Measurements from ENCODE around the gene APOBEC3F. TPM values are rescaled to one million over a fixed set of nuclear protein-coding genes. Genes with fewer than 3 reads are reported as not detected.
"Not testable (repeated sequence)": the region's sequence is repeated elsewhere in the genome, so short reads cannot be mapped to it uniquely, and the experiment has no call there.

The APOBEC3F gene
- total RNA-seq: 10 to 100 TPM; 16.2 to 24.2 TPM
- 4.5 TPM for polyA plus RNA-seq (2013, experiment 1 of 2)
- 4.5 TPM for polyA plus RNA-seq (2013, experiment 2 of 2)
- long read RNA-seq, experiment 1, partial matches to known transcripts: 2 of 6 reads
- long read RNA-seq, experiment 1, other reads (novel, unspliced or antisense): 1 of 6 reads
- long read RNA-seq, experiment 2, transcript APOBEC3F-201 (7 exons, 2,694 nt): major isoform, 26 of 47 reads
- long read RNA-seq, experiment 2, partial matches to known transcripts: 5 of 47 reads
- long read RNA-seq, experiment 2, other reads (novel, unspliced or antisense): 13 of 47 reads
- long read RNA-seq, experiment 3, transcript APOBEC3F-201 (7 exons, 2,694 nt): major isoform, 10 of 21 reads
- long read RNA-seq, experiment 3, partial matches to known transcripts: 5 of 21 reads
- long read RNA-seq, experiment 3, other reads (novel, unspliced or antisense): 5 of 21 reads
- long read RNA-seq, experiment 4, partial matches to known transcripts: 2 of 6 reads
- long read RNA-seq, experiment 4, other reads (novel, unspliced or antisense): 4 of 6 reads

DNA sequence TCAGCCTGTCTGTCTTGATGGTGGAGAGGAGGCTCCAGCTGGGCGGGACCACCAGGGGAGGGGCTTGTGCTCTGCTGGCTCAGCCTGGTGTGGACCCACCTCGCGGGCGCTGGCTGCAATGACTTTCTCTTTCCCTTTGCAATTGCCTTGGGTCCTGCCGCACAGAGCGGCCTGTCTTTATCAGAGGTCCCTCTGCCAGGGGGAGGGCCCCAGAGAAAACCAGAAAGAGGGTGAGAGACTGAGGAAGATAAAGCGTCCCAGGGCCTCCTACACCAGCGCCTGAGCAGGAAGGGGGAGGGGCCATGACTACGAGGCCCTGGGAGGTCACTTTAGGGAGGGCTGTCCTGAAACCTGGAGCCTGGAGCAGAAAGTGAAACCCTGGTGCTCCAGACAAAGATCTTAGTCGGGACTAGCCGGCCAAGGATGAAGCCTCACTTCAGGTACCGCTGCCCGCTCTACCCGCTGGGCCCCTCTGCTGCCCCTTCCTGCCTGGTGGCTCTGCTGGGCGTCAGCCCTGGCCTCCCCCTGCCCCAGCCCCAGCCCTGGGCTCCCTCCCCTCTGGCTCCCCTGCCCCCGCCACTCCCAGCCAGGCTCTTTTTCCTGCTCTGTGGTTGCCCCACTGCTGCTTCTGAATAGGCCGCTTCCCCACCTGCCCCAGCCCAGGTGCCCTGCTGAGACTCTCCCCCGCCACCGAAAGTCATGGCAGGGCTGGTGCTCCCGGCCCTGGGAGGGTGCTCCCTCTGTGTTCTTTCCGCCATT lies at the start of gene APOBEC3F:
TSS of gene APOBEC3F (plus strand) at position 327 of the 759 bp plus-strand sequence. CDS start at position 424, 97 bp downstream.
- not testable (repeated sequence) for H3K9me3 ChIP-seq (ENCODE audit: control insufficient read depth, low read length); H3K36me3 ChIP-seq (ENCODE audit: control insufficient read depth, insufficient read depth, low read length); H3K27me3 ChIP-seq (ENCODE audit: control insufficient read depth, insufficient read depth, low read length, poor library complexity, severe bottlenecking); H3K9me3 Mint-ChIP-seq; H3K27me3 Mint-ChIP-seq (ENCODE audit: insufficient read depth); H3K4me1 ChIP-seq (ENCODE audit: control insufficient read depth, insufficient read depth, low read length)
- TF ChIP-seq, protein P1, sequence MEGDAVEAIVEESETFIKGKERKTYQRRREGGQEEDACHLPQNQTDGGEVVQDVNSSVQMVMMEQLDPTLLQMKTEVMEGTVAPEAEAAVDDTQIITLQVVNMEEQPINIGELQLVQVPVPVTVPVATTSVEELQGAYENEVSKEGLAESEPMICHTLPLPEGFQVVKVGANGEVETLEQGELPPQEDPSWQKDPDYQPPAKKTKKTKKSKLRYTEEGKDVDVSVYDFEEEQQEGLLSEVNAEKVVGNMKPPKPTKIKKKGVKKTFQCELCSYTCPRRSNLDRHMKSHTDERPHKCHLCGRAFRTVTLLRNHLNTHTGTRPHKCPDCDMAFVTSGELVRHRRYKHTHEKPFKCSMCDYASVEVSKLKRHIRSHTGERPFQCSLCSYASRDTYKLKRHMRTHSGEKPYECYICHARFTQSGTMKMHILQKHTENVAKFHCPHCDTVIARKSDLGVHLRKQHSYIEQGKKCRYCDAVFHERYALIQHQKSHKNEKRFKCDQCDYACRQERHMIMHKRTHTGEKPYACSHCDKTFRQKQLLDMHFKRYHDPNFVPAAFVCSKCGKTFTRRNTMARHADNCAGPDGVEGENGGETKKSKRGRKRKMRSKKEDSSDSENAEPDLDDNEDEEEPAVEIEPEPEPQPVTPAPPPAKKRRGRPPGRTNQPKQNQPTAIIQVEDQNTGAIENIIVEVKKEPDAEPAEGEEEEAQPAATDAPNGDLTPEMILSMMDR (conservative IDR thresholded peaks at IDR 0.05): peak; percentile 35
- Histone ChIP-seq H3K4me3 (ENCODE audit: low read length) (peak within 1 kb of the TSS; percentile 94), H3K9ac (ENCODE audit: extremely low read depth, low read length, poor library complexity, severe bottlenecking) (peak within 1 kb of the TSS; percentile 54), H3K27ac (ENCODE audit: low read depth, low read length) (peak within 1 kb of the TSS; percentile 34)
- peak; percentile 86 for DNase-seq
- 4 to 15% methylated on average over 9 to 18 of the region's 21 CpGs for WGBS, 2 experiments (ENCODE audit: insufficient coverage in 1 of 2, insufficient read length in 1 of 2)
- Mint-ChIP-seq H3K4me3 (peak within 1 kb of the TSS; percentile 73), H3K4me1 (peaks cover 56% of the 10 kb centered on the region), H3K36me3 (ENCODE audit: low read depth) (peaks cover 16% of the 10 kb centered on the region), H3K27ac (peak within 1 kb of the TSS; percentile 94)

DNA sequence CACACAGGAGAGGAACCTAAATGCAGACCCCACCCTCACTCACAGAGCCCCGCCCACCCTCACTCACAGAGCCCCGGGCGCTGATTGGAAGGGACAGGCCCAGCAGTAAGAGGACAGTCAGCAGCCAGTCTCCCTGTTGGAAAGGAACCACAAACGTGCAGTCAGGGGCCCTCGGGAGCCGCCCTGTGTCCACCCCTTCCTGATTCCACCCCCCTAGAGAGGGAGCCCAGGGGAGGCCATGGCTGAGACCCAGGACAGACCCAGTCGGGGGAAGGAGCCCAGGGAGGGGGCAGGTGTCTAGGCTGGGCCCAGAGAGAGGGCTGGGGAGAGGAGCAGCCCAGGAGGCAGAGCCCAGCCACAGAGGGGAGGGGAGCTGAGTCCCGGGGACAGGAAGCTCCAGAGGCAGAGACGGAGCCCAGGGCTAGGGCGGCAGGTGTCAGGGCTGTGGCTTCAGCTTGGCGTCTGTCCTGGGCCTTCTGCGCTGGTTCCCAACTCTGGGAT lies 47.7 kb upstream of the APOBEC3F start:
- not testable (repeated sequence) for H3K4me3 ChIP-seq (ENCODE audit: low read length); H3K27me3 ChIP-seq (ENCODE audit: control insufficient read depth, insufficient read depth, low read length, poor library complexity, severe bottlenecking); H3K4me3 Mint-ChIP-seq; H3K27ac Mint-ChIP-seq; H3K36me3 Mint-ChIP-seq (ENCODE audit: low read depth); H3K9me3 ChIP-seq (ENCODE audit: control insufficient read depth, low read length); H3K27ac ChIP-seq (ENCODE audit: low read depth, low read length); H3K4me1 ChIP-seq (ENCODE audit: control insufficient read depth, insufficient read depth, low read length); H3K36me3 ChIP-seq (ENCODE audit: control insufficient read depth, insufficient read depth, low read length); H3K9ac ChIP-seq (ENCODE audit: extremely low read depth, low read length, poor library complexity, severe bottlenecking); H3K4me1 Mint-ChIP-seq; H3K9me3 Mint-ChIP-seq
- DNase-seq: peak; percentile 89
- H3K27me3 Mint-ChIP-seq (ENCODE audit: insufficient read depth): peaks cover 12% of the 10 kb centered on the region
- WGBS, 2 experiments (ENCODE audit: insufficient coverage in 1 of 2, insufficient read length in 1 of 2): 44% methylated on average over 9 of the region's 12 CpGs; no CpG with 5 or more reads in 1 of the 2 experiments

DNA sequence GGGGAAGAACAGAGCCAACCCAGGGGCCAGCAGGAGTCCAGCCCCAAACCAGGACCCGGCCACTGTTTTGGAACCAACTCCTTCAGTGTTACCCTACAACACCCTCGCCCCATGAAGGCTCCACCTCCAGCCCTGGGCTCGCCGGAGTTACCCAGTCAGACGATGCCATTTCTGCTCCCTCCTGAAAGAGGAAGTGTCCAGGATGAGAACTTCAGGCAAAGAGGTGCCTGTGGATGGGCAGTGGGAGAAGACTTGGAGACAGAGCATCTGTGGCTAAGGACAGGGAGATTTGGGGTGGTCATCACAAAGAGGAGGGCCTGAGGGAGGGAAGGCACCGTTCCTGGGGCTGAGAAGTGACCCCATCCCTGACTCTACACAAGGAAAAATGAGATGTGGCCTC lies 44.6 kb upstream of the APOBEC3F start:
- Histone ChIP-seq H3K9ac (ENCODE audit: extremely low read depth, low read length, poor library complexity, severe bottlenecking) (no peak overlapping the region), H3K36me3 (ENCODE audit: control insufficient read depth, insufficient read depth, low read length) (no peaks in the 10 kb centered on the region), H3K4me3 (ENCODE audit: low read length) (no peak overlapping the region), H3K4me1 (ENCODE audit: control insufficient read depth, insufficient read depth, low read length) (no peaks in the 10 kb centered on the region), H3K27me3 (ENCODE audit: control insufficient read depth, insufficient read depth, low read length, poor library complexity, severe bottlenecking) (no peaks in the 10 kb centered on the region), H3K9me3 (ENCODE audit: control insufficient read depth, low read length) (no peaks in the 10 kb centered on the region), H3K27ac (ENCODE audit: low read depth, low read length) (no peak overlapping the region)
- DNase-seq: no peak
- WGBS, 2 experiments (ENCODE audit: insufficient coverage in 1 of 2, insufficient read length in 1 of 2): 96 to 100% methylated on average over 1 to 6 of the region's 6 CpGs
- Mint-ChIP-seq H3K9me3 (peaks cover 26% of the 10 kb centered on the region), H3K4me3 (no peak overlapping the region), H3K27ac (no peak overlapping the region), H3K36me3 (ENCODE audit: low read depth) (no peaks in the 10 kb centered on the region), H3K27me3 (ENCODE audit: insufficient read depth) (peaks cover 9% of the 10 kb centered on the region), H3K4me1 (peaks cover 4% of the 10 kb centered on the region)
- TF ChIP-seq, protein P1 (conservative IDR thresholded peaks at IDR 0.05): no peak

All from endodermal cell (in vitro differentiated cells).